SW480 (cell line): ENCODE results near the gene FGGY.
"Not testable (repeated sequence)": the region's sequence is repeated elsewhere in the genome, so short reads cannot be mapped to it uniquely, and the experiment has no call there.

ENCODE experiments used
- DNase-seq: peaks from one replicate; pipeline ENCODE4 v3.0.0-alpha.2; 2016; ENCODE audit warnings: low spot score

Gene FGGY

GRCh38 chr1:59288046-59288445 lies 8.8 kb upstream of the FGGY start:
- DNase-seq: no peak

GRCh38 chr1:59289570-59289969 lies 7.3 kb upstream of the FGGY start:
- no peak for DNase-seq

GRCh38 chr1:59290193-59290949 lies 6.5 kb upstream of the FGGY start:
- DNase-seq: peak; percentile 57

- no peak for DNase-seq
These were observed 5.3 kb upstream of the FGGY start for GRCh38 chr1:59291561-59291960.

- no peak for DNase-seq
These were observed 4.3 kb upstream of the FGGY start for GRCh38 chr1:59292562-59292961.

GRCh38 chr1:59293206-59293605 lies 3.7 kb upstream of the FGGY start:
- DNase-seq: no peak

GRCh38 chr1:59293849-59294248 lies 3.0 kb upstream of the FGGY start:
- no peak for DNase-seq

- no peak for DNase-seq
These were observed 2.5 kb upstream of the FGGY start for GRCh38 chr1:59294423-59294822.

- DNase-seq: no peak
These were observed 1.3 kb upstream of the FGGY start for GRCh38 chr1:59295618-59296017.

- DNase-seq: no peak
These were observed 1.2 kb downstream of the FGGY start for GRCh38 chr1:59298026-59298583.

- DNase-seq: no peak
These were observed 1.9 kb downstream of the FGGY start for GRCh38 chr1:59298710-59299346.

- DNase-seq: not testable (repeated sequence)
These were observed 2.8 kb downstream of the FGGY start for GRCh38 chr1:59299670-59300069.

GRCh38 chr1:59302297-59302696 lies 5.4 kb downstream of the FGGY start:
- no peak for DNase-seq

- no peak for DNase-seq
These were observed 6.0 kb downstream of the FGGY start for GRCh38 chr1:59302871-59303270.

GRCh38 chr1:59305188-59305587 lies 8.3 kb downstream of the FGGY start:
- no peak for DNase-seq

- DNase-seq: no peak
These were observed 10.7 kb downstream of the FGGY start for GRCh38 chr1:59307591-59307990.

GRCh38 chr1:59308839-59309238 lies 11.9 kb downstream of the FGGY start:
- no peak for DNase-seq

GRCh38 chr1:59309392-59309791 lies 12.5 kb downstream of the FGGY start:
- DNase-seq: no peak

GRCh38 chr1:59309795-59310548 lies 13.1 kb downstream of the FGGY start:
- no peak for DNase-seq

GRCh38 chr1:59310549-59311250 lies 13.8 kb downstream of the FGGY start:
- DNase-seq: no peak

GRCh38 chr1:59314776-59315528 lies 18.1 kb downstream of the FGGY start:
- DNase-seq: no peak
